ENCODE measurements around the gene COX4I2.

The COX4I2 gene

GRCh38 chr20:31693402-31693801, 55.7 kb downstream of the COX4I2 start:
- peak overlapping the region; percentile 88 for H3K27ac ChIP-seq
- no peaks in the 10 kb centered on the region for H3K9me3 ChIP-seq (ENCODE audit: severe bottlenecking)
- DNase-seq: peak; percentile 36
- no peak overlapping the region for H3K4me3 ChIP-seq (ENCODE audit: low read depth, low read length)
- H3K36me3 ChIP-seq: peaks cover 74% of the 10 kb centered on the region
- TF ChIP-seq CTCF (IDR thresholded peaks at IDR 0.05; ENCODE audit: low read depth, low read length): no peak
- no peaks in the 10 kb centered on the region for H3K27me3 ChIP-seq (ENCODE audit: insufficient read depth, low read depth, severe bottlenecking)

- DNase-seq: peak; percentile 98
- 0 out of 2 replicates have a peak, but pooled peaks have one; percentile 2 for TF ChIP-seq CTCF (IDR thresholded peaks at IDR 0.05; ENCODE audit: low read depth, low read length)
- H3K36me3 ChIP-seq: peaks cover 74% of the 10 kb centered on the region
- no peaks in the 10 kb centered on the region for H3K27me3 ChIP-seq (ENCODE audit: insufficient read depth, low read depth, severe bottlenecking)
- no peak overlapping the region for H3K4me3 ChIP-seq (ENCODE audit: low read depth, low read length)
- peak overlapping the region; percentile 93 for H3K27ac ChIP-seq
- H3K9me3 ChIP-seq (ENCODE audit: severe bottlenecking): no peaks in the 10 kb centered on the region
Observed at GRCh38 chr20:31693987-31694661, 56.4 kb downstream of the COX4I2 start.
